ENCODE measurements around the gene TMEM187.
A peak's percentile ranks its signal among the peaks of the same experiment; 100 is the strongest.

Gene TMEM187

GRCh38 chrX:153956044-153956907, 16.3 kb upstream of the TMEM187 start:
- DNase-seq: no peak

- DNase-seq: no peak
Observed at GRCh38 chrX:153957224-153957623, 15.3 kb upstream of the TMEM187 start.

GRCh38 chrX:153958605-153959004, 13.9 kb upstream of the TMEM187 start:
- no peak for DNase-seq

- DNase-seq: no peak
Observed at GRCh38 chrX:153959649-153960048, 12.9 kb upstream of the TMEM187 start.

GRCh38 chrX:153960077-153960476, 12.5 kb upstream of the TMEM187 start:
- DNase-seq: no peak

- no peak for DNase-seq
Observed at GRCh38 chrX:153960786-153961185, 11.8 kb upstream of the TMEM187 start.

GRCh38 chrX:153961292-153961691, 11.3 kb upstream of the TMEM187 start:
- no peak for DNase-seq

- DNase-seq: no peak
Observed at GRCh38 chrX:153963546-153963945, 9.0 kb upstream of the TMEM187 start.

- DNase-seq: no peak
Observed at GRCh38 chrX:153964105-153964504, 8.4 kb upstream of the TMEM187 start.

GRCh38 chrX:153965406-153965805, 7.1 kb upstream of the TMEM187 start:
- no peak for DNase-seq

- no peak for DNase-seq
Observed at GRCh38 chrX:153966283-153966688, 6.3 kb upstream of the TMEM187 start.

GRCh38 chrX:153966841-153967535, 5.6 kb upstream of the TMEM187 start:
- DNase-seq: peak; percentile 49

- no peak for DNase-seq
Observed at GRCh38 chrX:153967536-153968224, 4.9 kb upstream of the TMEM187 start.

GRCh38 chrX:153968255-153968654, 4.3 kb upstream of the TMEM187 start:
- DNase-seq: no peak

- no peak for DNase-seq
Observed at GRCh38 chrX:153968754-153969124, 3.8 kb upstream of the TMEM187 start.

GRCh38 chrX:153969125-153969903, 3.2 kb upstream of the TMEM187 start:
- DNase-seq: no peak

- DNase-seq: no peak
Observed at GRCh38 chrX:153969904-153970356, 2.6 kb upstream of the TMEM187 start.

GRCh38 chrX:153970357-153971123, 2.0 kb upstream of the TMEM187 start:
- peak; percentile 33 for DNase-seq

- peak; percentile 85 for DNase-seq
Observed at GRCh38 chrX:153971124-153971449, 1.5 kb upstream of the TMEM187 start.

- DNase-seq: peak; percentile 91
Observed at GRCh38 chrX:153971450-153972367, 845 bp upstream of the TMEM187 start, which contains the start of gene HCFC1. TSS of gene HCFC1 (minus strand) at chrX:153971818. CDS start at chrX:153970840, 978 bp downstream.
